ENCODE results near the gene CHMP1A.

- TF ChIP-seq CTCF (IDR thresholded peaks at IDR 0.05 in 8 of 11, conservative IDR thresholded peaks at IDR 0.05 in 3 of 11) (no peak), POLR2A (IDR thresholded peaks at IDR 0.05) (no peak), POLR2AphosphoS5 (IDR thresholded peaks at IDR 0.05) (no peak)
Observed at GRCh38 chr16:89685916-89686315, 28.4 kb upstream of the CHMP1A start.
